Caco-2 (cell line): ENCODE results near the gene NES. TPM values are rescaled to one million over a fixed set of nuclear protein-coding genes. Genes with fewer than 3 reads are reported as not detected.

Source experiments
- BruUV-seq: library from RNA; stranded (reverse); fragments of 400-500 nt; replicated peaks from 2 replicates; lab custom pipeline; 2021; lab: Mats Ljungman, UMichigan
- CTCF ChIA-PET: fragments of 300-600 bp; sonication (Branson Sonifier 250); formaldehyde crosslinking; loops from one replicate; lab custom pipeline; 2022; ENCODE audit warnings: antibody characterized with exemption; lab: Charles Lee
- POLR2A ChIA-PET: fragments of 300-600 bp; sonication (Branson Sonifier 250); formaldehyde crosslinking; loops from one replicate; lab custom pipeline; 2022; ENCODE audit warnings: antibody characterized with exemption; lab: Charles Lee
- DNase-seq, 2 experiments: peaks; one replicate each; pipeline versions ENCODE4 v3.0.0 to v3.0.0-alpha.2; 2020 to 2022
- H3K27me3 ChIP-seq: replicated peaks from 2 replicates; pipeline ENCODE4 v1.6.0; 2011; ENCODE audit warnings: low read length; ENCODE audit not compliant: control insufficient read depth, insufficient read depth
- H3K36me3 ChIP-seq: 2 replicates; pipeline ENCODE4 v1.5.1; 2011; ENCODE audit warnings: low read length; ENCODE audit not compliant: control insufficient read depth, insufficient read depth
- H3K4me1 ChIP-seq: fragments of 250-450 bp; sonication (Bioruptor Pico); 2 replicates; pipeline ENCODE4 v1.5.1; 2020; ENCODE audit warnings: mild to moderate bottlenecking
- H3K4me3 ChIP-seq: 2 replicates; pipeline ENCODE4 v1.5.1; 2011; ENCODE audit warnings: low read depth, mild to moderate bottlenecking, control low read depth, low read length
- H3K9me3 ChIP-seq: fragments of 250-450 bp; sonication (Bioruptor Pico); 2 replicates; pipeline ENCODE4 v1.5.1; 2020; ENCODE audit warnings: mild to moderate bottlenecking, moderate library complexity
- H3K27ac Mint-ChIP-seq: one replicate; pipeline ENCODE4 v1.8.0; 2022; ENCODE audit warnings: mixed read lengths; ENCODE audit not compliant: unreplicated experiment
- H3K27me3 Mint-ChIP-seq: one replicate; pipeline ENCODE4 v1.8.0; 2022; ENCODE audit warnings: mixed read lengths; ENCODE audit not compliant: insufficient read depth, unreplicated experiment
- H3K36me3 Mint-ChIP-seq: one replicate; pipeline ENCODE4 v1.8.0; 2022; ENCODE audit warnings: mild to moderate bottlenecking, mixed read lengths; ENCODE audit not compliant: insufficient read depth, unreplicated experiment
- H3K4me1 Mint-ChIP-seq: one replicate; pipeline ENCODE4 v1.8.0; 2022; ENCODE audit warnings: low read depth, mixed read lengths; ENCODE audit not compliant: unreplicated experiment
- H3K4me3 Mint-ChIP-seq: one replicate; pipeline ENCODE4 v1.8.0; 2022; ENCODE audit warnings: mild to moderate bottlenecking, moderate library complexity, mixed read lengths; ENCODE audit not compliant: unreplicated experiment
- H3K9me3 Mint-ChIP-seq: one replicate; pipeline ENCODE4 v1.8.0; 2022; ENCODE audit warnings: mixed read lengths; ENCODE audit not compliant: unreplicated experiment
- CTCF ChIP-seq, 2 experiments: fragments of 200-600 bp in 1 of 2; IDR thresholded peaks; 1 replicate in 1 of 2; 2 replicates in 1 of 2; pipeline versions ENCODE4 v1.5.1 to v1.8.0; 2011 to 2022; ENCODE audit warnings: antibody characterized with exemption in 1 of 2, control low read depth in 1 of 2, inconsistent platforms in 1 of 2, low read depth in 1 of 2, low read length in 1 of 2, mild to moderate bottlenecking in 1 of 2, moderate library complexity in 1 of 2; ENCODE audit not compliant: insufficient read depth in 1 of 2, severe bottlenecking in 1 of 2, unreplicated experiment in 1 of 2
- intact Hi-C: fragments of 100-400 bp; cut with micrococcal nuclease; formaldehyde crosslinking; loops from one replicate; pipeline ENCODE4 v1.10.0; 2022; ENCODE audit not compliant: unreplicated experiment
- total RNA-seq: library from RNA; stranded (reverse); gene quantifications from 2 replicates; pipeline ENCODE4 v1.2.3, GENCODE V29; 2022

The NES gene
- total RNA-seq, 1 experiment from 2014 or later = 18.0 TPM

- no peaks in the 10 kb centered on the region for H3K9me3 ChIP-seq
- CTCF ChIA-PET = interaction anchor here (0.7 to 1.2 kb wide), 2 partner anchors 12 to 28 kb away, joined by 3 read pairs; no protein-coding TSS in a partner anchor
- H3K27me3 Mint-ChIP-seq = peaks cover 9% of the 10 kb centered on the region
- BruUV-seq = no TSS peak
- no peak for DNase-seq
- intact Hi-C loops = no loop called here
- peaks cover 11% of the 10 kb centered on the region for H3K4me1 Mint-ChIP-seq
- no peaks in the 10 kb centered on the region for H3K9me3 Mint-ChIP-seq
- POLR2A ChIA-PET = no interaction called here
- peaks cover 7% of the 10 kb centered on the region for H3K4me1 ChIP-seq
- H3K36me3 ChIP-seq = no peaks in the 10 kb centered on the region
- no peak overlapping the region for H3K4me3 Mint-ChIP-seq
- no peak for TF ChIP-seq CTCF (IDR thresholded peaks at IDR 0.05; ENCODE audit: insufficient read depth in 1 of 2, low read depth in 1 of 2, low read length in 1 of 2, severe bottlenecking in 1 of 2, unreplicated experiment in 1 of 2)
- no peak overlapping the region for H3K27ac Mint-ChIP-seq
- H3K36me3 Mint-ChIP-seq = peaks cover 4% of the 10 kb centered on the region
- no peaks in the 10 kb centered on the region for H3K27me3 ChIP-seq
- H3K4me3 ChIP-seq = no peak overlapping the region
Measured at GRCh38 chr1:156655151-156655903, 21.9 kb downstream of the NES start.

DNA sequence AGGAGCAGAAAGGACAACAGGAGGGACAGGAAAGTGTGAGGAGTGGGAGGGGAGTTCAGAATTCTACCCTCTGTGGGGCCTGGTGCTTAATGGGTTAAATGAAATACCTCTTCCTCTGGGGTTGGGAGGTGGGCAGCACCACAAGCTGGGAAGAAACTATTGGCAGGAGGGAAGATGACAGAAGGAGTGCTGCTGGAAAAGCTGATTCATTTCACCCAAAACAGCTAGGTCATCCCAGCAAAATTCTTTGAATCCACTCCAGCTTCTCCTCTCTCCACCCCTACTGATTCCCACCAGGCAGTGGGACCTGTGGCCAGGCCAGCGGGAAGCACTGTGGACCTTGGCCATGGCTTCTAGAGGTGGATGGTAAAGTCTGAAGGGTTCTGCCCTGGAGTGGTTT, 22.5 kb downstream of the NES start:
- BruUV-seq = no TSS peak
- H3K9me3 Mint-ChIP-seq = no peaks in the 10 kb centered on the region
- H3K27me3 Mint-ChIP-seq = peaks cover 9% of the 10 kb centered on the region
- no peak overlapping the region for H3K4me3 ChIP-seq
- ChIA-PET POLR2A (no interaction called here), CTCF (no interaction called here)
- H3K27me3 ChIP-seq = no peaks in the 10 kb centered on the region
- no peaks in the 10 kb centered on the region for H3K9me3 ChIP-seq
- no peaks in the 10 kb centered on the region for H3K36me3 ChIP-seq
- H3K27ac Mint-ChIP-seq = no peak overlapping the region
- no peak for DNase-seq
- H3K4me1 ChIP-seq = peaks cover 4% of the 10 kb centered on the region; the same call in 1 of the 2 replicates
- no peak overlapping the region for H3K4me3 Mint-ChIP-seq
- H3K36me3 Mint-ChIP-seq = peaks cover 2% of the 10 kb centered on the region
- H3K4me1 Mint-ChIP-seq = peaks cover 5% of the 10 kb centered on the region
- no peak for TF ChIP-seq CTCF (IDR thresholded peaks at IDR 0.05; ENCODE audit: insufficient read depth in 1 of 2, low read depth in 1 of 2, low read length in 1 of 2, severe bottlenecking in 1 of 2, unreplicated experiment in 1 of 2)
- intact Hi-C loops = no loop called here

GRCh38 chr1:156652992-156653355, 24.2 kb downstream of the NES start:
- Mint-ChIP-seq H3K27me3 (peaks cover 9% of the 10 kb centered on the region), H3K4me1 (no peaks in the 10 kb centered on the region), H3K9me3 (no peaks in the 10 kb centered on the region), H3K4me3 (no peak overlapping the region), H3K27ac (no peak overlapping the region), H3K36me3 (no peaks in the 10 kb centered on the region)
- intact Hi-C loops = no loop called here
- H3K4me1 ChIP-seq = no peaks in the 10 kb centered on the region
- ChIA-PET POLR2A (no interaction called here), CTCF (interaction anchor here (0.9 kb wide), 1 partner anchor 24 kb away, joined by 4 read pairs; the partner anchor contains the start of gene NES)
- H3K4me3 ChIP-seq = no peak overlapping the region
- TF ChIP-seq CTCF (IDR thresholded peaks at IDR 0.05; ENCODE audit: insufficient read depth in 1 of 2, low read depth in 1 of 2, low read length in 1 of 2, severe bottlenecking in 1 of 2, unreplicated experiment in 1 of 2) = no peak
- no peaks in the 10 kb centered on the region for H3K27me3 ChIP-seq
- no TSS peak for BruUV-seq
- DNase-seq = no peak
- no peaks in the 10 kb centered on the region for H3K9me3 ChIP-seq
- no peaks in the 10 kb centered on the region for H3K36me3 ChIP-seq
